ENCODE data around the gene NETO2.
"Not testable (repeated sequence)": the region's sequence is repeated elsewhere in the genome, so short reads cannot be mapped to it uniquely, and the experiment has no call there.

- TF ChIP-seq, protein P1, sequence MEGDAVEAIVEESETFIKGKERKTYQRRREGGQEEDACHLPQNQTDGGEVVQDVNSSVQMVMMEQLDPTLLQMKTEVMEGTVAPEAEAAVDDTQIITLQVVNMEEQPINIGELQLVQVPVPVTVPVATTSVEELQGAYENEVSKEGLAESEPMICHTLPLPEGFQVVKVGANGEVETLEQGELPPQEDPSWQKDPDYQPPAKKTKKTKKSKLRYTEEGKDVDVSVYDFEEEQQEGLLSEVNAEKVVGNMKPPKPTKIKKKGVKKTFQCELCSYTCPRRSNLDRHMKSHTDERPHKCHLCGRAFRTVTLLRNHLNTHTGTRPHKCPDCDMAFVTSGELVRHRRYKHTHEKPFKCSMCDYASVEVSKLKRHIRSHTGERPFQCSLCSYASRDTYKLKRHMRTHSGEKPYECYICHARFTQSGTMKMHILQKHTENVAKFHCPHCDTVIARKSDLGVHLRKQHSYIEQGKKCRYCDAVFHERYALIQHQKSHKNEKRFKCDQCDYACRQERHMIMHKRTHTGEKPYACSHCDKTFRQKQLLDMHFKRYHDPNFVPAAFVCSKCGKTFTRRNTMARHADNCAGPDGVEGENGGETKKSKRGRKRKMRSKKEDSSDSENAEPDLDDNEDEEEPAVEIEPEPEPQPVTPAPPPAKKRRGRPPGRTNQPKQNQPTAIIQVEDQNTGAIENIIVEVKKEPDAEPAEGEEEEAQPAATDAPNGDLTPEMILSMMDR (IDR thresholded peaks at IDR 0.05; ENCODE audit: poor library complexity) = not testable (repeated sequence)
- not testable (repeated sequence) for TF ChIP-seq EZH2 (IDR thresholded peaks at IDR 0.05; ENCODE audit: borderline replicate concordance); EZH2phosphoT487 (IDR thresholded peaks at IDR 0.05; ENCODE audit: low read depth, severe bottlenecking, unreplicated experiment)
Measured at GRCh38 chr16:47102921-47103320, 40.8 kb downstream of the NETO2 start.
